Activated CD4-positive, CD25-positive, alpha-beta regulatory T cell treated with anti-CD3 and anti-CD28 coated beads, Interleukin-2, amount 50 U/mL, for 16 hours (primary cell): Measurements from ENCODE around the gene MICAL3.
A peak's percentile ranks its signal among the peaks of the same experiment; 100 is the strongest.
"Not testable (repeated sequence)": the region's sequence is repeated elsewhere in the genome, so short reads cannot be mapped to it uniquely, and the experiment has no call there.

Source experiments
- DNase-seq: peaks from one replicate; pipeline ENCODE4 v3.0.0-alpha.2; 2020; ENCODE audit warnings: low read depth, low spot score

The MICAL3 gene

DNA sequence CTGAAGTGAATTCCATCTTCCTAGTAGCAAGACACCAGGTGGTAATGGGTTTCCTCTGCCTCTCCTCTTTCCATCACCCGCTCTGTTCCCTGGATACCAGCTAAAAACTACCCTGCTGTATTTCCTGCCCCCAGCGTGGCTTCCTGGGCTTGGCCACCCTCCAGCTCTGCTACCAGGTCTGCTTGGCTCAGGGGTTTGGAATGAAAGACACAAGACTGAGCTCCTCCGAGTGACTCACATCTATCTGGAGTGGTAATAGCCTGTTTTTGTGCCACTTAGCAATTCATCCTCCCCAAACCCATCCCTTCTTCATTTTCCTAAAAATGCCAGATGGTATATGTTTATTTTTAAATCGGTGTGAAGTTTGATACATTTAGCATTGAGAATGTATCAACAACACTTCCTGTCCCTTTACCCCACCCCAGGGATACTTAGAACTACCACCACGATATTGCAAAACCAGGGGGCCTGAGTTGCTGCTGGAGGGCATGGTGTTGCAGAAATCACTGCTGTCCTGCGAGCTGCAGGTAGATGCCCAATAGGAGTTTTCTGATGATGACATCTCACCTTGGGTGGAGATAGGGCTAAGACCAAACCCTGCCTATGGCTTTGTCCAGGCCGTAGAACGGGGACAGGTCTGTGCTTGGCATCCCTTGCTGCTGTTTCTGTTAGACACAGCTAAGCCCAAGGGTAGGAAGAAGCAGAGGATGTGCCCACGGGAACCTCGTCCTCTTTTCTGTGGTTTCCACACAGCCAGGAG, 7.5 kb upstream of the MICAL3 start:
- DNase-seq = no peak

DNA sequence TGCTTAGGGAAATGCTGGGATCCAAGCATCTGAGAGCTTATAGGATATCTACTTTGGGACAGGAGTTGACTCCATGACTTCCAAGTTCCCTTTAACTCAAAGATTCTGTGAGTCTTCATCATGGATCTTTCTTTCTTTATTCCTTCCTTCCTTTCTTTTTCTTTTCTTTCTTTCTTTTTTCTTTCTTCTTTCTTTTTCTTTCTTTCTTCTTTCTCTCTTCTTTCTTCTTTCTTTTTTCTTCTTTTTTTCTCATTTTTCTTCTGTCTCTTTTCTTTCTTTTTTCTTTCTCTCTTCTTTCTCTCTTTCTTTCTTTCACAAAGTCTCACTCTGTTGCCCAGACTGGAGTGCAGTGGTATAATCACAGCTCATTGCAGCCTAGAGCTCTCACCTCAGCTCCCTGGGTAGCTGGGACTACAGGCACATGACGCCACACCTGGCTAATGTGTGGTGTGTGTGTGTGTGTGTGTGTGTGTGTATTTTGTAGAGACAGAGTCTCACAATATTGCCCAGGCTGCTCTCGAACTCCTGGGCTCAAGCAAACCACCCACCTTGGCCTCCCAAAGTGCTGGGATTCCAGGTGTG, 5.4 kb upstream of the MICAL3 start:
- no peak for DNase-seq

DNA sequence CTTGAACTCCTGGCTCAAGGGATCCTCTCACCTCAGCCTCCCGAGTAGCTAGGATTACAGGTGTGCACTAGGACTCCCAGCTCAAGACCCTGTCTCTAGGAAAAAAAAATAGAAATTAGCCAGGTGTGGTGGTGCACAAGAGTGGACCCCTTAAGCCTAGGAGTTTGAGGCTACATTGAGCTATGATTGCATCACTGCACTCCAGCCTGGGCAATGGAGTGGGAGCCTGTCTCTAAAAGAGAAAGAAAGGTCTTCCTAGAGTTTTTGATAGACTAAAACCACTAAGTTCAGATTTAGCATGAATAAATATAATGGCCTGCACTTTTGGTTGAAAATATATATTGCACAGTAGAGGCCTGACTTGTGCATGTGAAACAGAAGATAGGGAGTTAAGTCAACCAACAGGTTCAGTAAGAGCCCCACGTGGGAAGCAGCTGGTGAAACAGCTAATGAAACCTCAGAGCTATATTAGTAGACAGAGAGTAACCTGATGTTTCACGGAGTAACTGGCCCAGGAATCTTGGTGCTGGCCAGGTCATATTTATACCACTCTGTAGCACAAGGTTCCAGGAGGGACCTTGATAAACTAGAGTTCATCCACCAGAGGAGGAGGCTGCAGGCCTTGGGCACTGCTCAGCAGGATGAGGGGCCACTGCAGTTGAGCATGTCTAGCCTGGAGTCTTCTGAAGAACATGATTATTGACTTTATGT, 4.6 kb upstream of the MICAL3 start:
- DNase-seq = no peak

DNA sequence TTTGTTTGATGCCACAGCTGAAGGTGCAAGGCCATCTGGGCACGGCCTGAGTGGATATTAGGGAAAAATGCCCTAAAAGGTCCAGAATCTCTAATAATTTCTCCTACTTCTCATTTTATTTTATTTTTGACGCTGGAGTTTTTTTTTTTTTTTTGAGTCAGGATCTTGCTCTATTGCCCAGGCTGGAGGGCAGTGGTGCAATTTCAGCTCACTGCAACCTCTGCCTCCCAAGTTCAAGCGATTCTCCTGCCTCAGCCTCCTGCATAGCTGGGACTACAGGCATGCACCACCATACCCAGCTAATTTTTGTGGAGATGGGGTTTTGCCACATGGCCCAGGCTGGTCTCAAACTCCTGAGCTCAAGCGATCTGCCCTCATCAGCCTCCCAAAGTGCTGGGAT, 1.5 kb upstream of the MICAL3 start:
- not testable (repeated sequence) for DNase-seq

DNA sequence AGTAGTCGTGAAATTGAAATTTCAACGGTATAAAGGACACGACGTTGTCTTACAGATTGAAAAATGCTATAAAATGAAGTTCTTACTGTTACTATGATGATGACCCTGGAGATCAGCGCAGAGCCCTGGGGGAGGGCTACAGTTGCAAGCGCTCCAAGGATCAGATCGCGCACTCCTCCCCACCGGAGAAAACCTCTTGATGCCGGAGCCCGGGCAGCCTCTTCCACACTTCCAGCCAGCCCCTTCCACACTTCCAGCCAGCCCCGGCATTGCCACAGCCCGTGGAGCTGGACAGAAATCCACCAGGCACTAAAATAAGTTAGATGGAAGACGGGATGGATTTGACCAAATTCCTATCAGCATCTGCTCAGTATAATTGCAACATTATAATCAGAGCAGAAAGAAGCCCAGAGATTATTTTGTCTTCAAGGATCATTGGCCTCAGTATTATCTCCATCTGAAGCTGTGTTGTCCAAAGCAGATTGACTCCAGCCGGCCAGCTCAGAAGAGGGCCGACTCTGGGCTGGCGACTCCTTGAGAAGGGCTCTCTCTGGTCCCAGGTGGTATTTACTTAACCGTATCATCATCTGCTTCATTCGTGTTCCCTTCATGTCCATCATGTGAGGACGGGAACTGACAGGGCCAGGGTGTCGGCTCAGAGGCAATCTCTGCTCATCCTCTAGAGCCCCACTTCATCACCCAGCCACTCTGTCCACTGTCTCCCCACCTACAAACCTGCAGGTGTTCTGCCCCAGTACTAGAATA, 777 bp upstream of the MICAL3 start:
- no peak for DNase-seq

DNA sequence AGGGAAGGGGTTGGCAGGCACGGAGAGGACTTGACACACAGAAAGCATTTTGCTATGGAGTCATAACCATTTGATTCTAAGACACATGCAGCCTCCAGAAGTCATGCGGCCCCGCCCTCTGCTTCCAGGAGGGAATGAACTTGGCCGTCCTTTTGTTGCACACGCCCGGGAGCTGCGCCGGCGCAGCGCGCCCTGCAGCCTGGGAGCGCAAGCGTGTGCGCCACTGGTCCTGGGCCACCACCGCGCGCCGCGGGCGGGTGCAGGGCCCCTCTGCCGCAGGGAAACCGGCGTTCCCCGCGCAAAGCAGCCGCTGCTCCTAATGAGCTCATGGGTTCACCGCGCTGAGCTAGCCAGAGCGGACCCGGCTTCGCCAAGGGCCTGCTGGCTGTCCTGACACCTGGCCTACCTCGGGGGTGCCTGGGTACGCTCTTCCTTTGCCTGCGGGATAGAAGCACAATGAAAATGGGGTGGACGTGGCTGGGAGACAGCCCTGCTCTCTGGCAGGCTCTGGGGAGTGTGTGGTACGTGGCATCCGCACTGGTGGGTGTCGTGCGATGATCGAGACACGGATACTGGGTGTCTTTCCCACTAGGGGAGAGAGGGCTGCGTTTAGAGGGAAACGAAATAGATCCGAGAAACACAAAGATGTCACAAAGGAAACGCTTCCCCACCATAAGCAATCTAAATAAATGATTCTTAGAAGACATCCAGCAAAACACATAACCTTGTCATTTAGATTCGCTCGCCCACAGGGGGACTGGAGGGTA, 669 bp downstream of the MICAL3 start:
- DNase-seq = no peak

DNA sequence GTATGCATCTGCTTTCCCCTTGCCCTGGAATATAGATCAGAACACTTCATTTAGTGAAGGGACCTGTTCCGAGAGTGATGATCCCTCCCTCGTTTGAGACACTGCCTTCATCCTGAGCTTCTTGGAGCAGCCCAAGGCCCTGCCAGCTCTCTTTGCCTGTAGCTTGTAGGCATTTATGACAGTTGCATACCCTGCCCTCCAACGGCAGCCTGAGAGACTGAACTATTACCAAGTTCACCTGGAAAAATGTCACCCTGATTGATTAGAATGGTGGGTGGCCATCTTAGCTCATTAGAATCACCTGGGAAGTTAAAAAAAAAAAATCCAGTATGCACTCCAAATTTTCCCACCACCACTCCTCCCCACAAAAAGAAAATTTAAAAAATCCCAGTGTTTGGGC, 1.5 kb downstream of the MICAL3 start:
- DNase-seq = no peak

DNA sequence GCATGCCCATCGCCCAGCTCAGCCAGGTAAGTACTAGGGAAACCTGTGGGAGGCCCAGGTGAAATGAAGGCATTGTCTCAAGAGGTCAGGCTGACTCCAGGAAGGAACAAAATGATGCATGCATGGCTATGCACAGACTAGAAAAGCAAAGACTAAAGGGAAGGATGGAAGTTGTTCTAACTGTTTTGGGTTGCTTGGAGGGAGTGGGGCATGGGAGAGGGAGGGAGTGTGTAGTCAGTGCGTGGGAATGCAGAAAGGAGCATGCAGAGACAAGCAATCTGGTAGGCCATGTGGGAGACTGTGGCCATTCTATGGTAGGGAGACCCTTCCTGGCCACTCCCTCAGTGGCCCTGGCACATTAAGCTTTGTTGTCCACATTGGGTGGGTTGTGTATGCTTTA, 2.9 kb downstream of the MICAL3 start:
- no peak for DNase-seq

DNA sequence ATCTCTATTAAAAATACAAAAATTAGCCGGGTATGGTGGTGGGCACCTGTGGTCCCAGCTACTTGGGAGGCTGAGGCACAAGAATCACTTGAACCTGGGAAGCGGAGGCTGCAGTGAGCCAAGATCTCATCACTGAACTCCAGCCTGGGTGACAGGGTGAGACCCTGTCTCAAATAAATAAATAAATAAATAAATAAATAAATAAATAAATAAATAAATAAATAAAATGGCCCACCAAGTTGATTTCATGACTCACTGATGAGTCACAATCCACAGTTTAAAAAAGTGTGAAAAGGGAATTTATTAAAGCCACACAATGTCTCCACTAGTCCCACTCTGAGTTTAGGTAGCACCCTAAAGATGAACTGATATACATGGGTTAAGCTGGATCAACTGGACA, 3.6 kb downstream of the MICAL3 start:
- DNase-seq = not testable (repeated sequence)

DNA sequence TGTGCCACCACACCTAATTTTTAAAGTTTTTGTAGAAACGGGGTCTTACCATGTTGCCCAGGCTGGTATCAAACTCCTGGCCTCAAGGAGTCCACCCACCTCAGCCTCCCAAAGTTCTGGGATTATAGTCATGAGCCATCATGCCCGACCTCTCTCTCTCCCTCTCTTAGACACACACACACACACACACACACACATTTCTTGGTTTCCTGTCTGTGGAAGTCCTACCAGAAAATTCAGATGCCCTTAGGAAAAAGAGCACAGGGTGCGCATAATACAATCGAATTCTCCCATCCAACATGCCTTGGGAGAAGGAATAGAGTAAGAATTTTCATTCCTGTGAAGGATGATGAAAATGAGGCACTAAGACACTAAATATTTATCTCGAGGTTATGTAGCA, 10.4 kb downstream of the MICAL3 start:
- DNase-seq = no peak

DNA sequence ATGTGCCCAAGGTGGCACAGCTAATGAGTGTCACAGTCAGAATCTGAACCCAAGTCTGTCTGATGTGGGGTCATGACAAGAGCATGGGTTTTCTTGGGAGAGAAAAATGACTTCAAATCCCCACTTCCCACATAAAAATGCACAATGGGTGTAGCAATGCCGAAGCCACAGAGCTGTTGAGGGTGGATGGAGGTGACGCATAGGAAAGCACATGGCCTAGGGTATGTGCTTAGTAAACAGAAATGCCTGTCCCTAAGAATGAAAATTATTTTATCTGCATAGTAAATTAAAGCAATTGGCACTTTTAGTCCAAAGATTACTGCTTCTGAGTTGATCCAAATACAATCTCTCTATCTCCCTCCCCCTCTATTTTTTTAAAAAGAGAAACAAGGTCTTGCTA, 10.9 kb downstream of the MICAL3 start:
- DNase-seq = no peak

DNA sequence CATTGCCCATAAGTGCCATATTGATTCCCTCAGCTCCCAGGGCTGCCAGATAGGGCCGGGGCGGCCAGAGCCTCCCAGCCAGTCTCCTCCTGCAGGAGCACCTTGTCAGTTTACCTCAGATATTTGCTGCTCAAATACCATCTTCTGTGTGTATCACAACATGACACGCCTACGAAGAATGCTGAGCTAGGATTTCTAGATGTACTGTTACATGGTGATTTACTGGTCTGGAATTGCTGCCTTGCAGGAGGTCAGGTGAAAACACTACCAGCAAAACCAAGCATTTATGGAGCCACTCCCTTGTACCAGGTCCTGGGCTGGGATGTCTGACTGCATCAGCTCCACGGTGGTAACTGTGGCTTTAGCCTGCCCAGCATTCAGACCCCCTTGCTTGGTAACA, 11.8 kb downstream of the MICAL3 start:
- no peak for DNase-seq

DNA sequence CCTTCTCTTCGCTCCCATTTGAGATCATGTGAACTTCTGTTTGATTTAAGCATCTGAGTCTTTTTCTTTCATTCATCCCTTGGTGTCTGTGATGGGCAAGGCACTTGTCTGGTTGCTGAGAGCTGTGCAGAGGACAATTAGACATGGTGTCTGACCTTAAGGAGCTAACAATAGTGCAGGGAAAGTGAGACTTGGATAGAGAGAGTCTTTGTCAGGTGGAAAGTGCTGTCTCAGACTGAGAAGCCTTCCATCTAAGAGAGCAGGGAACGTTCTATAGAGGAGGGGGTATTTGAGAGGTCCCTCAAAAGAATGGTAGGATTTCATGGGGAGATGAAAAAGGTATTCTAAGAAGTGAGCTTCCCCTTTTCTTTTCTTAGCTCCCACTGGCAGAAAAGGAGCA, 14.1 kb downstream of the MICAL3 start:
- no peak for DNase-seq

DNA sequence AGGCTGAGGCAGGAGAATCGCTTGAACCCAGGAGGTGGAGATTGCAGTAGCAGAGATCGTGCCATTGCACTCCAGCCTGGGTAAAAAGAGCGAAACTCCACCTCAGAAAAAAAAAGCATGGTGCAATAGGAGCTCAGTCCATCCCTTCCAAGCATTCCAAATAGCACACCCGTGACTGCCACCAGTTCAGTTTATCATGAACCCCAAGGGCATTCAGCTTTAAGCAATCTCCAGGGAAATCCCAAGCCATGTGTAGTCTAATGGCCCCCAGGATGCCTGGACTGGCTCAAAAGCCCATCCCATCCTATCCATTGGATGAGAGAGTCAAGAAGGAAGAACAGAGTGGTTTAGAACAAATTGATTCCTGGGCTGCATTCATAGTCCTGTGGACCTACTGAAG, 16.2 kb downstream of the MICAL3 start:
- no peak for DNase-seq

DNA sequence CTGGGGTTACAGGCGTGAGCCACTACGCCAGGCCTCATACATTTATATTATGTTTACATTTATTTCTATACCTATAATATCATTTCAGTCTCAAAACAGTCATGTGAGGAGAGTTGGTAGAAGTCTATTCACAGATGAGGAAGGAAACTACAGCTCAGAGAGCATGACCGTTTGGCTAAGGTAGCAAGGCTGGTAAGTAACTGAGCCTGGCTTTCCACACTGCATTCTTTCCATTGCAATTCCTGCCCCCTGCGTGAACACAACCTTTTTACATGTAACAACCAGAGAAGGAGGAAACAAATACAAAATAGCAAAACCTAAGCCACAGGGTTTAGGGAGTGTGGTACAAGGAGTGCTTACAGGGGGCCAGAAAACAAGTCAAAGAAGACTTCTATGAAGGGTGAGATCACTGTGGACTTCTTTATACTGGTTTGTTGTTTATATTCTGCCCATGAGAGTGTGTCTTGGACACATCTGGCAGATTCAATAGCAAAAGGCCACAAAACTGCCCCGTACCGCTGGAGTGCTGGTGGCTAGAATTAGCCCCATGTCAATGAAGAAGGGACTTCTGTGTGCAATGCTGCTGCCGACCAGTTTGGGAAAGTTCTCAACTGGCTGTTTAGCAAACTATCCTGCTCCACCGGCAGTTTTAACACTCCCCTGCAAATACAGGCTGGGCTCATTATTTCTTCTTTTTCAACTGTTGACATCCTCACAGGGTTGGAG, 19.0 kb downstream of the MICAL3 start:
- no peak for DNase-seq

DNA sequence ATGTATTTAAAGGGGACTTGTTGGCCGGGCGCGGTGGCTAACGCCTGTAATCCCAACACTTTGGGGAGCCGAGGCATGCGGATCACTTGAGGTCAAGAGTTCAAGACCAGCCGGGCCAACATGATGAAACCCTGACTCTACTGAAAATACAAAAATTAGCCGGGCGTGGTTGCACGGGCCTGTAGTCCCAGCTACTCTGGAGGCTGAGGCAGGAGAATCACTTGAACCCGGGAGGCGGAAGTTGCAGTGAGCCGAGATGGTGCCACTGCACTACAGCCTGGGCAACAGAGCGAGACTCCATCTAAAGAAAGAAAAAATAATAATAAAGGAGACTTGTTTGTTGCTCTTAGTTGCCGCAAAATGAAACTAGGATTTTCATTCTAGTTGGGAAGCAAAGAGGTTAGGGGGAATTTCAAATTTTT, 22.5 kb downstream of the MICAL3 start:
- DNase-seq = not testable (repeated sequence)

DNA sequence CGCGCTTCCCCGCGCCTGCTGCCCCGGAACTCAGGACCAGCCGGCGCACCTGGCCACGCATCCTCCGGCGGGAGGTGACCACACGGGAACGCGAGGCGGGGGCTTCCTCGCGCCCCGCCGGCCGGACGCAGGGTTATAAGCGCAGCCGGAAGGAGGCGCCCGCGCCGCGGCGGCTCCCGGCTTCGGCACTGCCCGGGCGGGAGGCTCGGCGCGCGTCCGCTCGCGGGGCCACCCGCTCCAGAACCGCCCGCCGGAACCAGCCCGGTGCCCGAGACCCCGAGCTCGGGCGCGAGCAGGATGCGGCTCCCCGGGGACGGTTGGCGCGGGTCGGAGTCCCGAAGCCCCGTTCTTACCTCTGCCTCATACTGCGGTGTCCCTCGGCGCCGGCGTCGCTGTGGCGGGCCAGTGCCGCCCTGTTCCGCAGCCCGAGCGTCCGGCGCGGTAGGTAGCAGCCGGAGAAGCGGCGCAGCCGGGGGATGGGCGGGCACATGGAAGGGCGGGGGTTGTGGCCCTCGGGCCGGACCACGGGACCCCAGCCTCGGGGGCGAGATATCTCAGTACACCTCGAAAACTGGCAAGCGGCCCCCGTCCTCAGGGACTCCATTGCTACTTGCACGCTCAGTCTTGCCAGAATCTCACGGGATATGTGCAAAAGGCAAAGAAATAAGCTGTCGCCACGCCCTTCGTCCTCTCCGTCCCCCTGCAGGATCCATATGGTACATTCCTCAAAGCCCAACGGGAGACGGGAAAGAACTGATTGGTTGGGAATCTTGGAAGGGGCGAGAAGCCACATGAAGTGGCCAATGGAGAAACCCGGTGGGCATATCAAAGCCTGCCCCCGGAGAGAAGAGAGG, 23.1 kb downstream of the MICAL3 start:
- DNase-seq = peak; percentile 26

DNA sequence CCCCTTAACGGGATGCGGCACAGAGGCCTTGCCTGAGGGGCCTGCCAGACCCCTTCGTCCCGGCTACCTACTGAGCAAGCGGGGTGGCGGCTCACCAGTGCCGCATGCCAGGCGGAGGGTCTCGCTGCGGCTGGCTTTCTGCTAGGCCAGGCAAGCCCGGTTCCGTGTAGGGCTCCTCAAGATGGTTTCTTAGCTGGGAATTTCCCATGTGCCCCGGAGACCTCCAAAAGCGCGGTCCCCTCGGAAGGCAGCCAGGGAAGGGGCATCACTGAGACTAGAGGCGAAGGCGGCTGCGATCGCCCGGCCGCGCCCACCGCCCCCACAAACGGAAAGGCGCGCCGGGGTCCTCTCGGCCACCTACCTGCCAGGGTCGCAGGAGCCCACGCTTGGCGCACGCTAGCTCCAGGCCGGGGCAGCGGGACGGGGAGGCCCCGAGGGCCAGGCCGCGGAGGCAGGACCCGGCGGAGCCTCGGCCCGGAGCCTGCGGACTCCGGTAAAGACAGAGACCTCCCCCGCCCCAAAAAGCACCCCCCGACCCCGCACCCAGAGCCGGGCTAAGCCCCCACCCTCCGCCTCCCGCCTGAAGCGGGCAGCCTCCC, 23.8 kb downstream of the MICAL3 start:
- no peak for DNase-seq

DNA sequence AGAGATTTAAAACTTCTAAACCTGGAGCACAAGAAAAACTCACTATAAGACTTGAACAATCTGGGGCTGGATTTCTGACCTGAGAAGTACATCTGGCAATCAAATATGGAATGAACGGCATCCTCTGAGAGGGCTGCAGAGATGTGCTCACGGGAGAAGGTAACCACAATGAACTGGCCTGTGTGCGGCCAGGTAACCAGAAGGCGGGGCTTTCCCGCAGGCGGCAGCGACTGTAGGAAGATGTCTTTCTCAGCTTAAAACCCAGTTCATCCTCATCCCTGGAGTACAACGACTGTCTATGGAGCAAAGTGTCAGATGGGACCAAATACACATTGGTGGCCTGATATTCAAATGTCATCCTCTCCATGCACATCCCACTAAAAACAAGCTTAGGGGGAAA, 24.5 kb downstream of the MICAL3 start:
- no peak for DNase-seq
